Skeletal muscle satellite cell (primary cell): ENCODE measurements around the gene ACOT6. TPM values are rescaled to one million over a fixed set of nuclear protein-coding genes. Genes with fewer than 3 reads are reported as not detected.
"Not testable (repeated sequence)": the region's sequence is repeated elsewhere in the genome, so short reads cannot be mapped to it uniquely, and the experiment has no call there.

ENCODE experiments used
- H3K27me3 ChIP-seq: 2 replicates; pipeline ENCODE4 v1.7.0; 2013; ENCODE audit warnings: low read length; ENCODE audit not compliant: control insufficient read depth, insufficient read depth
- H3K36me3 ChIP-seq: 2 replicates; pipeline ENCODE4 v1.7.0; 2013; ENCODE audit warnings: mild to moderate bottlenecking, control low read depth, low read length; ENCODE audit not compliant: insufficient read depth
- H3K4me1 ChIP-seq: 2 replicates; pipeline ENCODE4 v1.7.0; 2013; ENCODE audit warnings: low read length; ENCODE audit not compliant: control insufficient read depth, insufficient read depth
- H3K4me2 ChIP-seq: 2 replicates; pipeline ENCODE4 v1.7.0; 2013; ENCODE audit warnings: mild to moderate bottlenecking, low read length
- H3K4me3 ChIP-seq: 2 replicates; pipeline ENCODE4 v1.7.0; 2013; ENCODE audit warnings: low read length
- H3K9ac ChIP-seq: 2 replicates; pipeline ENCODE4 v1.7.0; 2013; ENCODE audit warnings: mild to moderate bottlenecking, low read depth, low read length, moderate library complexity
- H3K9me3 ChIP-seq: replicated peaks from 2 replicates; pipeline ENCODE4 v1.7.0; 2013; ENCODE audit warnings: mild to moderate bottlenecking, control low read depth, low read length
- total RNA-seq: library from RNA; depleted of rRNA; stranded (reverse); fragments of >200 nt; gene quantifications from 2 replicates; pipeline ENCODE4 v1.2.3, GENCODE V29; 2012; rRNA removed

The ACOT6 gene
- total RNA-seq, result under 0.01 TPM in 1 of 2 replicates, not detected in the other

- Histone ChIP-seq H3K4me3 (peak within 1 kb of the TSS; percentile 77), H3K9me3 (peaks cover 2% of the 10 kb centered on the region), H3K4me1 (no peaks in the 10 kb centered on the region), H3K27me3 (no peaks in the 10 kb centered on the region), H3K4me2 (peak within 1 kb of the TSS; percentile 90), H3K36me3 (no peaks in the 10 kb centered on the region), H3K9ac (peak within 1 kb of the TSS; percentile 57)
These were observed at the start of gene ACOT6 for GRCh38 chr14:73612339-73613045. TSS of gene ACOT6 (plus strand) at chr14:73612517. CDS start at chr14:73612572, 55 bp downstream.

DNA sequence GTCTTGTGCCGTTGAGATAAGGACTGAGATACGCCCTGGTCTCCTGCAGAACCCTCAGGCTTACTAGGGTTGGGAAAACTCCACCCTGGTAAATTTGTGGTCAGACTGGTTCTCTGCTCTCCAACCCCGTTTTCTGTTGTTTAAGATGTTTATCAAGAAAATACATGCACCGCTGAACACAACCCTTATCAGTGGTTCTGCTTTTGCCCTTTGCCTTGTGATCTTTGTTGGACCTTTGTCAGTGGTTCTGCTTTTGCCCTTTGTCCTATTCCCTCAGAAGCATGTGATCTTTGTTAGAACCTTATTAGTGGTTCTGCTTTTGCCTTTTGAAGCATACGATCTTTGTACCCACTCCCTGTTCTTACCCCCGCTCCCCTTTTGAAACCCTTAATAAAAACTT lies 49.6 kb upstream of the ACOT6 start:
- not testable (repeated sequence) for H3K9ac ChIP-seq, H3K4me2 ChIP-seq, H3K9me3 ChIP-seq, H3K4me1 ChIP-seq, H3K4me3 ChIP-seq, H3K36me3 ChIP-seq, H3K27me3 ChIP-seq

GRCh38 chr14:73566431-73566830 lies 45.9 kb upstream of the ACOT6 start:
- H3K4me3 ChIP-seq, H3K27me3 ChIP-seq, H3K4me2 ChIP-seq, H3K9ac ChIP-seq, H3K9me3 ChIP-seq, H3K36me3 ChIP-seq: not testable (repeated sequence)
- peaks cover 21% of the 10 kb centered on the region for H3K4me1 ChIP-seq

- H3K4me2 ChIP-seq, H3K9me3 ChIP-seq, H3K27me3 ChIP-seq, H3K36me3 ChIP-seq, H3K4me3 ChIP-seq, H3K9ac ChIP-seq: not testable (repeated sequence)
- peaks cover 21% of the 10 kb centered on the region for H3K4me1 ChIP-seq
These were observed 45.4 kb upstream of the ACOT6 start for GRCh38 chr14:73566935-73567334.

GRCh38 chr14:73567358-73567757 lies 45.0 kb upstream of the ACOT6 start:
- H3K4me1 ChIP-seq, result peaks cover 21% of the 10 kb centered on the region
- H3K9ac ChIP-seq, result no peak overlapping the region
- H3K4me3 ChIP-seq, result no peak overlapping the region
- no peaks in the 10 kb centered on the region for H3K27me3 ChIP-seq
- no peaks in the 10 kb centered on the region for H3K9me3 ChIP-seq
- no peaks in the 10 kb centered on the region for H3K36me3 ChIP-seq
- no peak overlapping the region for H3K4me2 ChIP-seq

DNA sequence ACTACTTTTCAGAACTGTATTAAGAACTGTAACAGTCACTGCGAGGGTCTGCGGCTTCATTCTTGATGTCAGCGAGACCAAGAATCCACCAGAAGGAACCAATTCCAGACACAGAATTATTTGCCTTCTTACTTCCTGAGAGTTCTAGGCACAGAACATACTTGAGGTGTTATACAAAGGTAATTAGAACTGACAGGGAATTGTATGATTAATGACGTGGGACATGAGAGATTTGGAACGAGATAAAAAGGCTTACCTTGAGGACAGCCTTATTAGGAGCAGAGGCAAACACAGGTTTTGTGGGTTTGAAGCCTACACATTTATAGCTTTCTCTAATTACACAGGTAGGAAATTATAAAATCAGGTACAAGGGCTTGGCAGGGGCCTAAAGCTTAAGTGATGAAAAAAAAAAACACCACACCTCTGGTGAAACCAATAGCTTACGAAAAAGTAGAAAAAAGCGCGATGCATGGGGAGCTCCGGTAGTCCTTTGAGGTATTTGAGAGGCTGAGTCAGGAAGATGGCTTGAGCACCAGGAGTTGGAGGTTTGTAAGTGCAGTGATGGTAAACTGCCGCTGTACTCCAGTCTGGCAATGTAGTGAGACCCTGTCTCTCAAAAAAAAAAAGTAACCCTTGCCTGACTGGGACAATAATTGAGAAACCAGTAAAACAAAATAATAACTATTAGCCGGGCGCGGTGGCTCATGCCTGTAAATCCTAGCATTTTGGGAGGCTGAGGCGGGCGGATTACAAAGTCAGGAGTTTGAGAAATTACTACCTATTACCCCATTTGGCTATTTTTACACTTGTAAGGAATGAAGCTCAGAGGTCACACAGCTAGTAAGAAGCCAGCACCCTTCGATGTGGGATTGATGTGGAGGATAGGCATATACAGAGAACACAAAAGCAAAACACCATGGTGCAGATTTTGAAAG lies 44.1 kb upstream of the ACOT6 start:
- Histone ChIP-seq H3K27me3 (no peaks in the 10 kb centered on the region), H3K36me3 (no peaks in the 10 kb centered on the region), H3K4me1 (peaks cover 21% of the 10 kb centered on the region), H3K9me3 (no peaks in the 10 kb centered on the region), H3K4me3 (peak overlapping the region; percentile 85), H3K9ac (peak overlapping the region; percentile 96), H3K4me2 (peak overlapping the region; percentile 92)

DNA sequence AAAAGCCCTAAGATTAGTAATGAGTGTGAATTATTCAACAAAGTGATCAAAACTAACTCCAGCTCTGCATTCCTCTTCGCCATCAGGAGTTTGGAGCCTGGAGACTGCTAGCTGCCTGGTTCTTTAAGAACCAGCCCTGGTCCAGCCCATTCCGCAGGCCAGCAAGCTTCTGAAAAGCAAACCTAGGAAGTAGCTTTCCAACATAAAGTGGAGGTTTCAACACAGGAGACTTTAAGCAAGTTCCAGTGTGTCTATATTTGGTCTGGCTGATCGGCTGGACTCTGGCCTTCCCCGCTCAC lies 43.5 kb upstream of the ACOT6 start:
- H3K36me3 ChIP-seq, H3K27me3 ChIP-seq, H3K9me3 ChIP-seq: not testable (repeated sequence)
- Histone ChIP-seq H3K4me1 (peaks cover 21% of the 10 kb centered on the region), H3K4me2 (peak overlapping the region; percentile 92), H3K9ac (peak overlapping the region; percentile 96), H3K4me3 (peak overlapping the region; percentile 85)

DNA sequence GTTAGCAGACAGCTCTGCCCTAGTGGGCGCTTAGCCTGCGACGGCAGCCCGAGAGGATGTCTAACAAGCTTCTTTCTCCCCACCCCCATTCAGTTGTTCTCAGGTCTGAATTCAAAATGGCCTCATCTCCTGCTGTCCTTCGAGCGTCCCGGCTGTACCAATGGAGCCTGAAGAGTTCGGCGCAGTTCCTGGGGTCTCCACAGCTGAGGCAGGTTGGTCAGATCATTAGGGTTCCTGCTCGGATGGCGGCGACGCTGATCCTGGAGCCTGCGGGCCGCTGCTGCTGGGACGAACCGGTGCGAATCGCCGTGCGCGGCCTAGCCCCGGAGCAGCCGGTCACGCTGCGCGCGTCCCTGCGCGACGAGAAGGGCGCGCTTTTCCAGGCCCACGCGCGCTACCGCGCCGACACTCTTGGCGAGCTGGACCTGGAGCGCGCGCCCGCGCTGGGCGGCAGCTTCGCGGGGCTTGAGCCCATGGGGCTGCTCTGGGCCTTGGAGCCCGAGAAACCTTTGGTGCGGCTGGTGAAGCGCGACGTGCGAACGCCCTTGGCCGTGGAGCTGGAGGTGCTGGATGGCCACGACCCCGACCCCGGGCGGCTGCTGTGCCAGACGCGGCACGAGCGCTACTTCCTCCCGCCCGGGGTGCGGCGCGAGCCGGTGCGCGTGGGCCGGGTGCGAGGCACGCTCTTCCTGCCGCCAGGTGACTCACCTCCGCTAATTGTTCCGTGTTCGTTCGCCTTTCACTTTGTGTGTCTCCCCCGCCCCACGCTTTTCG lies 42.9 kb upstream of the ACOT6 start, which contains the start of gene ACOT2:
ACOT2 (plus strand) TSS at position 29 of the 774 bp plus-strand sequence; CDS start at position 57, 28 bp downstream.
- Histone ChIP-seq H3K4me3 (peak within 1 kb of the TSS; percentile 85), H3K4me1 (peaks cover 21% of the 10 kb centered on the region), H3K9ac (peak within 1 kb of the TSS; percentile 96), H3K4me2 (peak within 1 kb of the TSS; percentile 92)
- not testable (repeated sequence) for H3K27me3 ChIP-seq, H3K9me3 ChIP-seq, H3K36me3 ChIP-seq

GRCh38 chr14:73570913-73571312 lies 41.4 kb upstream of the ACOT6 start:
- not testable (repeated sequence) for H3K4me3 ChIP-seq, H3K9me3 ChIP-seq, H3K27me3 ChIP-seq, H3K36me3 ChIP-seq, H3K9ac ChIP-seq
- peaks cover 21% of the 10 kb centered on the region for H3K4me1 ChIP-seq
- H3K4me2 ChIP-seq, result peak overlapping the region; percentile 10

DNA sequence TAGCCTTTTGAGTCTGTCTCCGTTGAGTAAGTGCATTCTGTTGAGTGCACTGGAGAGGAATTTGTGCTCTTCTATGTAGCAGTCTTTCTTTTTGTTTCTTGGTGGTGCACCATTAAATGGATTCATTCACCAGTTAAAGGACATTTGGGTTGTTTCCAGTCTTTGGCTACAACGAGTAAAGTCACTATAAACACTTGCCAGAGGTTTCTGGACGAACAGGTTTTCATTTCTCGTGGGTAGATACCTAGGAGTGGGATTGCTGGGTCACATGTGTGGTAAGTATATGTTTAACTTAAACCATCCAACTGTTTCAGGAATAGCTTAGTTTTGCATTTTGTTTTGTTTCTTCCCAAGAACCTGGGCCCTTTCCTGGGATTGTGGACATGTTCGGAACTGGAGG lies 39.3 kb upstream of the ACOT6 start:
- H3K4me1 ChIP-seq, result peaks cover 19% of the 10 kb centered on the region
- not testable (repeated sequence) for H3K9me3 ChIP-seq, H3K4me3 ChIP-seq, H3K4me2 ChIP-seq, H3K27me3 ChIP-seq, H3K36me3 ChIP-seq, H3K9ac ChIP-seq

DNA sequence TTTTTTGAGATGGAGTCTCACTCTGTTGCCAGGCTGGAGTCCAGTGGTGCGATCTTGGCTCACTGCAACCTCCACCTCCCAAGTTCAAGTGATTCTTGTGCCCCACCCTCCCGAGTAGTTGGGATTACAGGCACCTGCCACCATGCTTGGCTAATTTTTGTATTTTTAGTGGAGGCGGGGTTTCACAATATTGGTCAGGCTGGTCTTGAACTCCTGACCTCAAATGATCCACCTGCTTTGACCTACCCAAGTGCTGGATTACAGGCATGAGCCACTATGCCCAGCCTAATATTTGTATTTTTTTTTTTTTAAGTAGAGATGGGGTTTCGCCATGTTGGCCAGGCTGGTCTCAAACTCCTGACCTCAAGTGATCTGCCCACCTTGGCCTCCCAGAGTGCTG lies 38.6 kb upstream of the ACOT6 start:
- H3K9me3 ChIP-seq, H3K36me3 ChIP-seq, H3K27me3 ChIP-seq, H3K4me3 ChIP-seq, H3K9ac ChIP-seq, H3K4me2 ChIP-seq: not testable (repeated sequence)
- H3K4me1 ChIP-seq, result peaks cover 12% of the 10 kb centered on the region
